Small intestine (tissue), 7 donors: ENCODE measurements around the gene LRP1. TPM values are rescaled to one million over a fixed set of nuclear protein-coding genes. Genes with fewer than 3 reads are reported as not detected.

Experiments
- DNase-seq, 2 donors: peaks; one replicate each; pipeline versions ENCODE4 v3.0.0 to v3.0.0-alpha.2; 2013
- FAIRE-seq: peaks from 2 replicates; lab custom pipeline; 2012; peaks lifted over from hg19 to GRCh38; lab: Jason Lieb, UNC
- H3K27ac ChIP-seq, 3 donors: one replicate each; pipeline ENCODE4 v1.5.1; 2013; ENCODE audit warnings: low read length in 2 of 3, mild to moderate bottlenecking in 2 of 3, control low read depth in 1 of 3, inconsistent platforms in 1 of 3, low read depth in 1 of 3, moderate library complexity in 1 of 3
- H3K27me3 ChIP-seq, 3 donors: one replicate each; pipeline ENCODE4 v1.6.1; 2013; ENCODE audit warnings: low read length in 3 of 3, inconsistent platforms in 1 of 3; ENCODE audit not compliant: control insufficient read depth in 3 of 3, insufficient read depth in 3 of 3
- H3K36me3 ChIP-seq, 3 donors: one replicate each; pipeline ENCODE4 v1.6.1; 2013; ENCODE audit warnings: low read length in 3 of 3, inconsistent platforms in 1 of 3, low read depth in 1 of 3, mild to moderate bottlenecking in 1 of 3, moderate library complexity in 1 of 3; ENCODE audit not compliant: control insufficient read depth in 3 of 3, insufficient read depth in 2 of 3
- H3K4me1 ChIP-seq, 3 donors: one replicate each; pipeline ENCODE4 v1.6.1; 2013; ENCODE audit warnings: low read length in 2 of 3, inconsistent platforms in 1 of 3, low read depth in 1 of 3, mild to moderate bottlenecking in 1 of 3, moderate library complexity in 1 of 3; ENCODE audit not compliant: control insufficient read depth in 3 of 3, insufficient read depth in 2 of 3
- H3K4me3 ChIP-seq, 3 donors: one replicate each; pipeline ENCODE4 v1.5.1; 2013; ENCODE audit warnings: low read length in 3 of 3, control low read depth in 1 of 3, inconsistent platforms in 1 of 3, low read depth in 1 of 3, mild to moderate bottlenecking in 1 of 3, moderate library complexity in 1 of 3
- H3K9me3 ChIP-seq, 2 donors: one replicate each; pipeline ENCODE4 v1.6.1; 2013; ENCODE audit warnings: low read depth in 1 of 2, low read length in 1 of 2; ENCODE audit not compliant: control insufficient read depth in 2 of 2, insufficient read depth in 1 of 2
- WGBS, 3 donors: extraction: QIAGEN DNeasy Blood & Tissue Kit; methylation state at CpG; one replicate each; pipeline ENCODE4 v1.1.7; 2013; 5-methylcytosine and 5-hydroxymethylcytosine counted together
- polyA plus RNA-seq, 4 donors: library from polyadenylated mRNA; stranded (reverse) in 3 of 4; unstranded in 1 of 4; fragments of 200-250 nt in 3 of 4; fragments of 120-200 nt in 1 of 4; gene quantifications; one replicate each; pipeline versions ENCODE4 v1.2.1 to v1.2.3, GENCODE V29; 2013
- donor health status: healthy with polysubstance abuse.
- donor health status: control.
- donor health status: control.
- donor health status: Bipolar disorder and iron deficiency.
- donor health status: healthy.

LRP1 gene
- polyA plus RNA-seq, 4 donors = 24.3 to 55.3 (median 41.6) TPM

DNA sequence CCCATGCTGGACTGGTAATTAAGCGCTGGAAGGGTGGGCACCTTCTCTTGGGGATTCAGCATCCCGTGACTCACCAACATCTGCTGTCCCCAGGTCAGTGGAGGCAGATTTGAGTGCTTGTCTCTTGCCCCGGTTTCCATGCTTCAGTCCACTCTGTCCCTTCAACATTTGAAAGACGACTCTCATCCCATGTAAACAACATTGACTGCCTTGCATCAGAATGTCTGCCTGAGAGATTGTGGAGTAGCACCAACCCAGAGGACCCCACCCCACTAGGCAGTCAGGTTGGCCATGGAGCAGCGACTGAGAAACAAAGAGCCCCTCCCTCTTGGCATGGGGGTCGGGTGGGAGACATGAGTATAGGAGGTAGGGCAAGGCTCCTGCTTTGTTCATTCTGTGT lies 127.6 kb downstream of the LRP1 start:
- Histone ChIP-seq H3K27me3 (no peaks in the 10 kb centered on the region), H3K27ac (no peak overlapping the region), H3K36me3 (peaks cover 11 to 59% (median 21%) of the 10 kb centered on the region in 3 donors), H3K4me1 (no peaks in the 10 kb centered on the region), H3K4me3 (no peak overlapping the region), H3K9me3 (no peaks in the 10 kb centered on the region)
- 81 to 93% (median 90%) methylated on average over 6 of the region's 6 CpGs for WGBS, 3 donors
- FAIRE-seq (no peak), DNase-seq (no peak)

GRCh38 chr12:57258977-57259970 lies 131.0 kb downstream of the LRP1 start:
- FAIRE-seq = no peak
- Histone ChIP-seq H3K27me3 (no peaks in the 10 kb centered on the region), H3K36me3 (peaks cover 11 to 55% (median 23%) of the 10 kb centered on the region in 3 donors), H3K4me3 (no peak overlapping the region), H3K9me3 (no peaks in the 10 kb centered on the region), H3K4me1 (no peaks in the 10 kb centered on the region), H3K27ac (no peak overlapping the region)
- WGBS, 3 donors = 50 to 85% (median 59%) methylated on average over 6 of the region's 6 CpGs
- no peak for DNase-seq

DNA sequence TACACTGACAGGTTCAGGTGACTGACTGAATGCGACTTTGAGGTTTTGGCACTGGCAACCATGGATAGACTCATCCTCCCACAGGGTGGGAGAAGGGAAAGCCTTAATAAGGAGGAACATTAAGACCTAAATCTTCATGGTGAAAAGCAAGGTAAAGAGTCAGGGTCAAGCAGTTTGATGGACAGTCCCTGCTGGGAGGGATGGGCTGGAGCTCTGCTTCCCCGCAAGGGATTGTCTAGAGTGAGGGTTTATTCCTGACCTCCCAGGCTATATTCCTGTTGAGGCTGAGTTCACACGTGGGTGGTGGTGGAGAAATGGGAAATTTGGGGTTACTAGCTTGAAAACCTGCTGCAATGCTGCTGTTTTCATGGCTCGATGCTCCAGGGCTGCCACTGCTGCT lies 132.1 kb downstream of the LRP1 start:
- Histone ChIP-seq H3K27me3 (no peaks in the 10 kb centered on the region), H3K4me3 (no peak overlapping the region), H3K9me3 (no peaks in the 10 kb centered on the region), H3K36me3 (peaks cover 11 to 47% (median 21%) of the 10 kb centered on the region in 3 donors), H3K27ac (no peak overlapping the region), H3K4me1 (no peaks in the 10 kb centered on the region)
- DNase-seq = no peak
- no peak for FAIRE-seq
- WGBS, 3 donors = 89 to 96% (median 94%) methylated on average over 4 of the region's 4 CpGs

- Histone ChIP-seq H3K27ac (no peak overlapping the region), H3K36me3 (peaks cover 7 to 44% (median 17%) of the 10 kb centered on the region in 3 donors), H3K4me3 (no peak overlapping the region), H3K4me1 (no peaks in the 10 kb centered on the region), H3K9me3 (no peaks in the 10 kb centered on the region), H3K27me3 (no peaks in the 10 kb centered on the region)
- 60 to 69% (median 62%) methylated on average over 2 of the region's 2 CpGs for WGBS, 3 donors
- DNase-seq (no peak), FAIRE-seq (no peak)
Measured at GRCh38 chr12:57261428-57261865, 133.2 kb downstream of the LRP1 start.

GRCh38 chr12:57262126-57262822 lies 134.0 kb downstream of the LRP1 start:
- DNase-seq (no peak), FAIRE-seq (no peak)
- Histone ChIP-seq H3K27ac (no peak overlapping the region), H3K27me3 (no peaks in the 10 kb centered on the region), H3K4me3 (no peak overlapping the region), H3K9me3 (no peaks in the 10 kb centered on the region), H3K4me1 (no peaks in the 10 kb centered on the region), H3K36me3 (peaks cover 9 to 43% (median 20%) of the 10 kb centered on the region in 3 donors)
- 80 to 90% (median 88%) methylated on average over 3 of the region's 3 CpGs for WGBS, 3 donors

Other genes starting within 250 kb of the LRP1 start
- not detected for gene SDR9C7, start 194.1 kb upstream of the LRP1 start, polyA plus RNA-seq
- under 1 TPM in 2 of 4 donors, not detected in 2; 0.12 to 0.30 TPM for gene RDH16, start 170.9 kb upstream of the LRP1 start, polyA plus RNA-seq
- 1 to 10 TPM in 3 of 4 donors, under 1 TPM in 1; 0.81 to 6.5 (median 1.8) TPM for gene ZBTB39, start 121.9 kb upstream of the LRP1 start, polyA plus RNA-seq
- 1 to 10 TPM; 3.4 to 8.9 (median 5.6) TPM for gene TAC3, start 112.0 kb upstream of the LRP1 start, polyA plus RNA-seq
- 100 to 1,000 TPM; 202 to 971 (median 563) TPM for gene MYO1A, start 78.4 kb upstream of the LRP1 start, polyA plus RNA-seq
- 10 to 100 TPM in 1 of 4 donors, 1 to 10 TPM in 1, under 1 TPM in 2; 0.45 to 11.6 (median 2.1) TPM for gene NEMP1, start 49.7 kb upstream of the LRP1 start, polyA plus RNA-seq
- 10 to 100 TPM; 11.4 to 23.1 (median 18.1) TPM for gene NAB2, start 39.4 kb upstream of the LRP1 start, polyA plus RNA-seq
- gene STAT6, start 17.1 kb upstream of the LRP1 start, polyA plus RNA-seq = 100 to 1,000 TPM; 117 to 842 (median 344) TPM
- gene LRP1-AS, start 19.1 kb downstream of the LRP1 start, polyA plus RNA-seq = 1 to 10 TPM in 1 of 4 donors, under 1 TPM in 1, not detected in 2; 0.15 to 1.1 TPM
- under 1 TPM in 2 of 4 donors, not detected in 2; 0.10 to 0.27 TPM for gene NXPH4, start 88.3 kb downstream of the LRP1 start, polyA plus RNA-seq
- 100 to 1,000 TPM in 1 of 4 donors, 10 to 100 TPM in 3; 22.8 to 150 (median 51.5) TPM for gene SHMT2, start 101.2 kb downstream of the LRP1 start, polyA plus RNA-seq
- 1 to 10 TPM; 1.1 to 3.8 (median 3.4) TPM for gene STAC3, start 122.7 kb downstream of the LRP1 start, polyA plus RNA-seq